GM21529 (cell line): ENCODE data around the gene WNT9B.

Source experiments
- ATAC-seq: cut with Tn5 transposase; IDR thresholded peaks from one replicate; pipeline ENCODE4 v1.9.1; 2021; ENCODE audit not compliant: unreplicated experiment

WNT9B gene, protein sequence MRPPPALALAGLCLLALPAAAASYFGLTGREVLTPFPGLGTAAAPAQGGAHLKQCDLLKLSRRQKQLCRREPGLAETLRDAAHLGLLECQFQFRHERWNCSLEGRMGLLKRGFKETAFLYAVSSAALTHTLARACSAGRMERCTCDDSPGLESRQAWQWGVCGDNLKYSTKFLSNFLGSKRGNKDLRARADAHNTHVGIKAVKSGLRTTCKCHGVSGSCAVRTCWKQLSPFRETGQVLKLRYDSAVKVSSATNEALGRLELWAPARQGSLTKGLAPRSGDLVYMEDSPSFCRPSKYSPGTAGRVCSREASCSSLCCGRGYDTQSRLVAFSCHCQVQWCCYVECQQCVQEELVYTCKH

DNA sequence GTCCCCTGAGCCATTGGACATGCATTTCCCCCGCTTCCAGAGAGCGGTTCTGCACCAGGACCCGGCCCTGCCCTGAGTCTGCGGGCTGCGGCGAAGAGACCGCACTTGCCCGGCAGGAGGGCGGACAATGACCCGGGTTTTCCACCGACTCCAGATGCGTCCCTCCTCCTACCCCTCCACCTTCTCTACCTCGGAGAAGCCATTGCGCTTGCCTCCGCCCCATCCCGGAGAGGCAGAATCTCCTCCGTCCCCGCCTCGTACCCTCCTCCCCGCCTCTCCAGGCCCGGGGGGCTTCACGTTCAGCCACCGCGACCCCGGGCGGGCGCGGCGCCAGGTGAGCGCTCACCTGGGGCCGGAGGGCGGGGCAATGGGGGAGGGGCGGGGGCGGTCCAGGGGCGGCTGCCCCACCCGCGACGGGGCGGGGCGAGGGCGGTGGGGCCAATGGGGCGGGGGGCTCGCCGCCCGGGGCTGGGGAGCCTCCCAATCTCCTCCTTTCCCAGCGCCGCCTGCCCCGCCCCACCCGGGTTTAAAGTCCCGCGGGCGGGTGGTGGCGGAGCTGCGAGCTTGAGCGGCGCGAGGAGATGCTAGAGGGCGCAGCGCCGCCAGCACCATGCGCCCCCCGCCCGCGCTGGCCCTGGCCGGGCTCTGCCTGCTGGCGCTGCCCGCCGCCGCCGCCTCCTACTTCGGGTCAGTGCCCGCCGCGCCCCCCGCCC lies at the start of gene WNT9B:
Gene WNT9B, plus strand, starts transcription at position 555 of the 713 bp plus-strand sequence. Its CDS starts 56 bp downstream, at position 611.
- ATAC-seq, result no peak

DNA sequence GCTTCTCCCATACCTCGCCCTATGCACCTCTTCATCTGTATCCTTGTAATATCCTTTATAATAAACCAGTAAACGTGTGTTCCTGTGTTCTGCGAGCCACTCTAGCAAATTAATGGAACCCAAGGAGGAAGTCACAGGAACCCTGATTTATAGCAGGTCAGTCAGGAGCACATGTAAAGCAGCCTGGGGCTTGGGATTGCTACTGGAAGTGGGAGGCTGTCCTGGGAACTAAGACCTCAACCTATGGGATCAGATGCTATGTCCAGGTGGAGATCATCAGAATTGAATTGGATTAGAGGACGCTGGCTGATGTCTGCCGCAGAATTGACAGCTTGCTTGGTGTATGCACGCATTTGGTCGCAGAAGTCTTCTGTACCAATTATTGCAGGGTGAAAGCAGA lies 48.6 kb upstream of the WNT9B start:
- ATAC-seq, result no peak

DNA sequence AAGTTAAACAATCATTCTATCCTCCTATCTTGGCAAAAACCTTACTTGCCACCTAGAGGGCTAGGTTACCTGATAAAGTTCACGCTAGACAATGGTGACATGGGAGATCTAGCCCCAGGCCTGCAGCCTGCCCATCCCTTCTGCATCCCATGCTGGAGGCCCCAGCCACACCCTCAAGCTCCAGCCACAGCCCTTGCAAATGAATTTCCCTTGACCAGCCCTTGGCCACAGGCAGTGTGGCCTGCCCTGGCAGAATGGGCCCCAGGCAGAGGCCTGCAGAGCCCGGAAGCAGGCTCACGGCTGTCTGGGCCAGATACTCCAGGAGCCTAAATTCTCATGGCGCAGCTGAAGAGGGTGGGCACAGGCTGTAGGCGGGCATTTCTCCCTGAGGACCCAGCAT lies 47.8 kb upstream of the WNT9B start:
- no peak for ATAC-seq

DNA sequence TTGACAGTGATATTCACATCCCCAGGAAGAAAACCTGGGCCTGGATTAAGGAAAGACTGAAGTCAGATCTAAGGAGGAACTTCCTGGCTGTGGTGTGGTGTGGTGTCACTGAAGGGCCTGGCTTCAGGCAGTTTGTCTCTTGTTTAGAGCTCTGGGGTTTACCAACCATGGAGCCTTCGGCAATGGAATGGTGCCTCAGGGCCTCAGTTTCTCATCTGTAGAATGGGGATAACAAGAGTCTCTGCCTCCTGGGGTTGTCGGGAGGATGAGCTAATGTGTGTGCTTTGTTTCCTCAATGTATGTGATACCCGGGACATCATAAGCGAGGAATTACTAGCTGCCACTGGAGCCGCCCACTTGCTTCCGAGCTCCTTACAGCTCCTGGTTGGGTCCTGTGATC lies 45.6 kb upstream of the WNT9B start:
- ATAC-seq, result no peak

DNA sequence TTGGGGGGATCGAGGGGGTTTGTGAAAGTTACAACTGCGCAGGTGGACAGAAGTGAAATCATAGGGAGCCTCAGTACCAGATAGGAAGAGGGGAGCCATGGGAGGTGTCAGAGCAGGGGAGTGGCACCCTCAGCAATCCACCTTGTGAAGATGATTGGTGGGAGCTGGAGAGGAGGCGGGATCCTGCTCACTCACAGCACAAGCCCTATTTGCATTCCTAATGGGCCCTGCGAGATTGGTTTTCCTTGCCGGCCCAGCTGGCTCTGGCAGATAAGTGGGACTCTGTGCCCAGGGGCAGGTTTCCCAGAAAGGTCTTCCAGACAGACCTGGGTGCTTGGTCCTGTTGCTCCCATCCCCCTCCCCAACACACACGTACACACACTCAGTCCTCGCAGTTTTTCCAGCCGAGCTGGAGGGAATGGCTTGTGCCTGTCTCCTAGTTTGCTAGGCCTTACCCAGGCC lies 42.2 kb upstream of the WNT9B start:
- ATAC-seq, result no peak

DNA sequence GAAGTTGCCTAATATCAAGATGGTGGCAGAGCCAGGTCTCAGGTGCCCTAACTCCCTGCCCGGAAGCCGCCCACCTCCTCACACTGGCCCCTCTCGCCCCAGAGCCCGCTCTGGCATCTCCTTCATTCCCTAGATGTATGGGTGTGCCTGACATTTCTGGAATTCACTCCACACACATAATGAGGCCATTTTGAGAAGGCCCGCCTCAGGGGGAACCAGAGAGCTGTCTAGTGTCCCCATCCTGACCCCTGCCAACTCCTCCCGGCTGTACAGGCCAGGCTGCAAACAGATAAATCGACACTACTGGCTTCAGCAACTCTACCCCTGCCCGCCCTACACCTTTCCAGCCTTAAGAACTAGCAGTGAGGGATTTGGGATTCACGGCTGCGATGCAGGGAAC lies 40.5 kb upstream of the WNT9B start:
- no peak for ATAC-seq

DNA sequence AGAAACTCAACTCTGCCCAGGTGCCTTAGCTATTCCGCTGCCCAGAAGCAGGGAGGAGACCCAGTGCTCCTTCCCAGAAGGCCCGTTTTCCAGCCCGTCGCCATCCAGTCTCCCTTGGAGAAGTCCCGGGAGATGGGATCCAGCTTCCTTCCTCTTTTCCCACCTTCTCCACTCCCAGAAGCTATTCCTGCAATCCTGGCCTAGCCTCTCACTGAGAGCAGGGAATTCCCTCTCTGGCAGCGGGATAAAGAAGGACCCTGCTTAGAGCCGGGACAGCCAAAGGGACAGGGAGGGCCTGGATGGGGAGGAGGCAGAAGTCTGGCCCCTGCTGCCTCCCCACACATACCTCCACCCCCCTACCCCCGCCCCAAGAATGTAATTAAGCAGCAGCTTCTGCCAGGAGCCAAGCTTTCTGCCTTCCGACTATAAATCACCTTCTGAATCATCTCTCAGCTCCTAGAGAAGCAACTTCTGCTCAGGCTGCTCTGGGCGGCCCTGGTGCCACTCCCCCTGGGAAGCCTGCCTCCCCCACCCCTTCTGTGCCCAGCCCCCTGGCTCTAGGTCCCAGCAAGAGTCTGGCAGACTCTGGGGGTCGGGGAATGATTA lies 39.3 kb upstream of the WNT9B start:
- no peak for ATAC-seq

DNA sequence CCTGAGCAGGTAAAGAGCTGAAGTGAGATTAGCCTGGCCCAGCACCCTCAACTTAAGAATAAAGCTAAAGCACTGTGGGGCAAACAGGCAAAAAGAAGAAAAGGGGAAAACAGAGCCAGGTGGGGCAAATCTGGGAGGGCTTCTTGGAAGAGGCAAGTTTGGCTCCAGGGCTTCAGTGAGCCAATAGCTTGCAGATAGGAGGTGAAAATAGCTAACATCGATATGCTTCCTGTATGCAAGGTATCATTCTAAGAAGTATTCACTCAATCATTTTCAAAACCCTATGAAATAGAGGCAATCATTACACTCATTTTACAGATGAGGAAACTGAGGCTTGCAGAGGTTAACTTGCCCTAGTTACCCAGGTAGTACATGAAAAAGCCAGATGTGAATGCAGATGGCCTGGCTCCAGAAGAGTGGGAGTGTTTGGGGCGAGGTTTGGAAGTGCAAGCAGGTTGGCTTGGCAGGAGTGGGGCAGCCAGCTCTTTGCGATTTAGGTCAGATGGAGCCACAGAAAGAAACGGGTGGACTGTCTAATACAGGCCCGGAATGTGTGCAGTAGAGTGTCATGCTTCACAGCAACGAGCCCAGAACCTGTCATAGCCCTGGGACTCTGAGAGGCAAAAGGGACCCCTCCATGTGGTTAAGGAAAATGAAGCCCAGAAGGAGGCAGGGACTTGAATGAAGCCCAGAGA lies 38.6 kb upstream of the WNT9B start:
- no peak for ATAC-seq

DNA sequence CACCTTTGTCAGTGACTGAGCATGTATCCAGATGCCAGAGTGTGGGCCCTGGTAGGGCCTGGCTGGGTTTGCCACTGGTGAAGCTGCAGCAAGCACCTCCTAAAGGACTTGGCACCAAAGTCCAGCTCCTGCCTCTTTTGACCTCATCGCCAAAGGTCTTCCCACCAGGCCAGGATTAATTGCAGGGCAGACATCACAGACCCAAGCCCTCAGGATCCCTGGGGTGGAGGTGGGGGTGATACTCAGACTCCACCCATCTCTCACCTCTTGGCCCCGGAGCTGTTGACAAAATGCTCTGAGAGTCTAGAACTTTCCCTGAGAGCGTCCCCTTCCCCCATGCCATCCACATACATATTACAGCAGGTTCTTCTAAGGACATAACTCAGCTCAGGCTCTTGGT lies 37.5 kb upstream of the WNT9B start:
- no peak for ATAC-seq

DNA sequence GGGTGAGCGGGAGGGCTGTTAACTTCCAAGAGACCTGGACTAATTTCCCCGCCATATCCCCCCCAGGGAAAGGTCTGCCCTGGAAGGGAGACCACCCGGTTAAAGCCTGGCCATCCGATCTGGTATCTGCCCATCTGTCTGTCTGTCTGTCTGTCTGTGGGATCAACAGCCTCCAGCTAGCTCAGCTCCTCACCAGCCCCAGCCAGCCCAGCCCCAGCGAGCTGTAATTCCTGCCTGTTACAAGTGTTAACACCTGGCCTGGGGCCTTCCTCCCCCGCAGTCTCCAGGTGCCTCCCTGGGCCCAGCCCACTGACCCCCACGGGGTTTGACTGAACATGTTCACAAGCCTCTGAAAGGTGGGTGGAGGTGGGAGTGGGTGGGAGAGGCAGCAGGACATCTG lies 36.9 kb upstream of the WNT9B start:
- no peak for ATAC-seq

DNA sequence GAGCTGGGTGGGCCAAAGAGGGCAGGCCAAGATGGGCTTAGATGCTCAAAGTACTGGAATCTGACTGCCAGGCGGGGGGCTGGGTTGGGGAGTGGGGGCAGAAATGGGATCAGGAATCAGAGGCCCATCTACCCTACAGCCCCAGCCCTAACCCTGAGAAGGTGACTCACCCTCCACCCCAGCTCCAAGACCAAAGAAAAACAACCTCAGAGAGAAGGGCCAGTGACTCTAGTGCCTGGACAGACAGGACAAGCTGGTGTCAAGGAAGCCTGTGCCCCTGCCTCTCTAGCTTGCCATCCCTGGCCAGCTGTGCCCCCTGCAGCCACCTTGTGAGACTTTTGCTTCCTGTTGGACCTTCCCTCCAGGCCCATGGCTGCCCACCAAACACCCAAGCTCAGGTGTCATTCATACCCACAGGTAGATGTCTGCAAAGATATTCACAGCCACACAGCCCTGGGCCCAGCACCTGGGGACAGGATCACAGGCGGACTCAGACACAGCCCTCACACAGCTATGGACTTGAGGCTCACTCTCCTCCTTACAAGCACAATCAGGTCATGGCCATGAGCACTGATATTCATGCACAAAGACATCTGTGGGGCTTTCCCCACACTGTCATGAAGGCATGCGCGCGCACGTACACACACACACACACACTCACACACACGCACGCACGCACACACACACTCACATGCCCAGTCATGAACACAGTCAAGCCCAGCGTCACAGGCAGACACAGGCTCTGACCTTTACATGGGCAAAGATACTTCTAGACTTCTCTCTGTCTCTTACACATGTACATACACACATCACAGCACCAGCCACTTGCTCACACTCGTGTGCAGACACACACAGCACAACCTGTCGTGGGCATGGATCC lies 35.7 kb upstream of the WNT9B start:
- no peak for ATAC-seq

DNA sequence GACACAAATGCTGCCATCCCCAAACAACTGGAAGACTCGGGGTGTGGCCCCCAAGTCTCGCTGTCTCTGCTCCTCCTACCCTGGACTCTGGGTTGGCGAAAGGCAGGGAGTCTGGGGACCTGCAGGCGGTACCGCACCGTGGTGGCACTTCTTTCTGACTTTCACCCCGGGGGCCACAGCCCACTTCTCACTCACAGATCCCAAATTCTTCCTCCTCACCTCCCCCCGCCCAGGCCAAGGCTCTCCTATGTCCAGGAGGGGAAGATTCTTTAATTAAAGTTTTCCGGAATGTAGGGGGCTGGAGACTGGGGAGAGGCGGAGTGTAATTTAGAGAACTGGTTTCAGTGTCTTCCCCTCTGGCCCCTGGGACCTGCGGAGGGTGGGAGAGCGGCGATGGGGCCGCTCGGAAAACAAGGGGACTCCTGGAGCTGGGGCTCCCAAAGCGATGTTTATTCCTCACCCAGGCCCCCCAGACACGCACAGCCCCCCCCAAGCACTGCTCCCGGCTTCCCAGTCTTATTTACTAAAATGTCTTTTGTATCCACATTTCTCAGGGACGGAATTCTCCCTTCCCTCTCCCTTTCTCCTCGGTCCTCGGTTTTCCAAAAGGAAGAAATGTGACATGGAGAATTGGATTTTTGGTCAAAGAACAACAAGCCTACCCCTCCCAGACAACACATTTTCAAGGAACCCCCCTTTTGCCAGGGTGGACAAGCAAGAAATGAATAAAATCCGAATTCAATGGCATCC lies 34.1 kb upstream of the WNT9B start:
- ATAC-seq, result no peak

DNA sequence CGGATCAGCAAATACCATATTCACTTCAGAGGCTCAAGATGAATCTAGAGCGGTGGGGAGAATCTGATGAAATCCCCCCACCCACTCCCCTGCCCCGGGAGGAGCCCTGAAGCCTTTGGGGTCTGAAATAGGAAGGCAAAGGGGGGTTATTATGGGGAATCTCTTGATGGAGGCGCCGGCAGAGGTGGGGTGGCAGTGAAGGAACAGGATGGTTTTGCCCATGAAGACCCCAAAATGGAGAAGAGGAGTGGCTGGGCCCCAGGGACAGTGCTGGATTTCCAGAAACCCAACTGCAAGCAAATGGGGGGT lies 33.5 kb upstream of the WNT9B start:
- ATAC-seq, result no peak

DNA sequence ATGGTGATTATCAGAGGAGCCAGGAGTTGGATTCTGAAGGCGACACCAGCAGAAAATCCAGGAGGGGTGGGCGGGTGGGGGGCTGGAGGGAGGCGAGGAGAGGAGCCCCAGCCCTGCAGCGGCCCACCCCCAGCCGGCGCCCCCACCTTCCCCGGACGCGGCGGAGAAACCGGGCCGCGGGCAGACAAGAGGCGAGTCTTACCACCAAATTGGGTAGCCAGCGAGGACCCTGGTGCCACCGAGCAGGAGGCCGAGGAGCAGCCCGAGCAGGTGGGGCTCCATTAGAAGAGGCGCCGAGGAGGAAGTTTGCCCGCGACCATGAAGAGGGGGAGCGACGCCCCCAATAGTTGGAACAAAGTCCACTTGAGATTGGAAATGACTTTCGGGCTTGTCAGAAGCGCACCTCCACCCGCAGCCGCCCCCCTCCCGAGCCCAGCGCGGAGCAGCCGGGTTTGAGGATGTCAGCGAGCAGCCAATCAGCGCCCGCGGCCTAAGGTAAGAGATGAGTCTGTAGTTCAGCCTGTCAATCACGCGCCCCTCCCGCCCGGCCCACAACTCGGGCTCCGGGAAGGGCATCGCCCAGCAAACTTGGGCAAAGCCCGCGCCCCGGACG lies 33.0 kb upstream of the WNT9B start, which contains the start of gene WNT3:
Gene WNT3, minus strand, starts transcription at position 377 of the 613 bp plus-strand sequence. Its CDS starts 95 bp downstream, at position 282.
- ATAC-seq, result no peak

DNA sequence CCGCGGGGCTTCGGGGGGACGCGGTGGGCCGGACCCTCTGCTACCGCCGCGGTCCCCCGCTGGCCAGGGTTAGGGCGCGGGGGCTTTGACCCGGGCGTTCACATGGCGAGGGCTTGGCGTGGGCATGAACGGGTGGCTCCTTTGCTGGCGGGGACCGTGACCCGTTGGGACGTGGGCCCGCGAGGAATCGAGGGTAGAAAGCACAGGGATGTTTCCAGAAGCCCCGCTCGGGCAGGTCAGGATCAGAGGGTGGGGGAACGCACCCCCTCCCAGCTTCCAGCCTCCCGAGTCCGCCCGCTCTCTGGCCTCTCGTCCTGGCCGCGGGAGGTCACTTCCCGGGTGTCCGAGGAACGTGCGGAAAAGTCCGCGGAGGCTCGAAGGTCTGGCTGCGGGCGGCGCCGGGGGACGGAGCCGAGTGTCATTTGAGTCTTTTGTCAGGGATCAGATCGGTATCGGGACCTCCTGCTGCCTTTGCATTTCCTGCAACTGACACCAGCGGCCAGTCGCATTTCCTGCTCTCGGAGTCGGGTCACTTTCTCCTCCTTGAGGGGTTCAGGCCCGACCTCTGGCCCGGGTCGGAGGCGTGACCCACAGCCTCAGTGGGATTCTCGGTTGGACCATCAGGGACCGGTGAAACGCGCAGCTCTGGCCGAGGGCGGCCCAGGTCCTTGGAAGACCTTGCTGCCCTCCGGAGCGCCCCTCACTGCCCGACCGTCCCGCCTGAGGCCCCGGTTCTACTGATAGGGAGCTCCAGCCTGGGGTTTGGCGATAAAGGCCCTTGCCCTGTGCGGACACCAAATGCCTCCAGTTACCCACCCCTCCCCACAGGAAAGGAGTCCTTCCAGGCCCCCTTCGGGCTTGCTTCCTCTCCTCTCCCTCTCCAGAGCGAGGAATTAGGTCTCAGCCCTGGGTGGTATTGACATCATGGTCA lies 32.2 kb upstream of the WNT9B start:
- no peak for ATAC-seq

DNA sequence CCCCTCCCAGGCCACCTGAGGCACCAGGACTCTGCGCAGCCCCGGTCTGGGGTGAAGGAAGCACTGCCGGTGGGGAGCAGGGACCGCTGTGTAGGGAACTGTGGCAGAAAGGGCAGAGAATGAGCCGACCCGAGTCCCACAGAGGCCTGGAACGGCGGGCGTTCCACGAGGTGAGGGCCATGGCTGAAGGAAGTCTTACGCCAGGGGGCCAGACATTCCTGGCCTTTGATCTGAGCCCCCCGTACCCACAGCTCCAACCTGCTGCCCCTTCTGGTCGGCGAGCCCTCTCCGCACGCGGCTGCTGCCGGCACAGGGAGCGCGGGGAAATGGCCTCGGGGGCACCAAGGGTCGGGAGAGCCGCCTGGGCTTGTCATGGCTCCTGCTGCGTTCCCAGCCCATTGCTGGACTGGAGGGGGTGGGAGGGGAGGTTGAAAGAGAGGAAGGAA lies 31.5 kb upstream of the WNT9B start:
- ATAC-seq, result no peak

DNA sequence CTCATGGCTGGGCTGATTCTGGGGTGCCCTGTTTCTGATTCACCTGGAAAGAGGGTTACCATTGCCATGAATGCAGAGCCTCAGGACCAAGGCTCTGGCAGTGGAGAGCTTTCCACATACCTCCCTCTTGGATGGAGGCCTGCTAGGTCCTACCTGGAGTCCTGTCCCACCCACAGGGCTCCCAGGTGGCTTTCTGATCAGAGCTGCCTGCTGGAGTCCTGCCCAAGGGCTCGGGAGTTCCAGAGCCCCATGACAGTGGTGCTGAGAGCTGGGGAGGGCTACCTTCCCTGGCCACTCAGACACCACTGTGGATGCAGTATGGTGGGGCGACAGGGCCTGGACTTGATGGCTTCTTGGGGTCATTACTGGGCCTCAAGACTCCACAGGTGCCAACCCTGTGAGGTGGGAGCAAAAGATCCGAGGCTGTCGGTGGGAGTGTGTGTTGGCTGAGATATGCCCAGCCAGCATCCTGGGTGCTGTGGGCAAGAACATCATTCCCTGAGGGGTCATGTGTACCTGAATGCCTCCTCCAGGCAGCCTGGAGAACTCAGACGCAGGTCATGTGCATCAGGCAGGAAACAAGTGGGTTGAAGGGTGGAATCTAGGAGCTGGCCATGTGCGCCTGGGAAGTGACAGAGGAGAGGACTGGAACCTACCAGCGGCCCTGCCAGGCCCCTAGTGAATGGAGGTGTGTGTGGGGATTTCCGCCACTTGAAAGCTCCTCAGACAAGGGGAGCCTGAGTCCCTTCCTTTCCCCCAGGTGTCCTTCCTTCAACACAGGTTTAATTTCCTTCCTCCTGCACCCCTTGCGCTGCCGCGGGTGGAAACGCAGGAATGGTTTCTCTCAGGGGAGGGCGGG lies 30.6 kb upstream of the WNT9B start:
- ATAC-seq, result no peak
